NT2/D1 (cell line): ENCODE measurements around the gene COLEC12.

ENCODE experiments used
- SUZ12 ChIP-seq: IDR thresholded peaks from 2 replicates; pipeline ENCODE4 v1.6.1; 2011; ENCODE audit not compliant: insufficient read length, insufficient read depth; ENCODE audit errors: extremely low read depth
- YY1 ChIP-seq: IDR thresholded peaks from 2 replicates; pipeline ENCODE4 v1.6.1; 2011; ENCODE audit not compliant: insufficient read length, insufficient read depth
- ZNF274 ChIP-seq: IDR thresholded peaks from 2 replicates; pipeline ENCODE4 v1.6.1; 2011; ENCODE audit warnings: mild to moderate bottlenecking, low read depth, low read length

DNA sequence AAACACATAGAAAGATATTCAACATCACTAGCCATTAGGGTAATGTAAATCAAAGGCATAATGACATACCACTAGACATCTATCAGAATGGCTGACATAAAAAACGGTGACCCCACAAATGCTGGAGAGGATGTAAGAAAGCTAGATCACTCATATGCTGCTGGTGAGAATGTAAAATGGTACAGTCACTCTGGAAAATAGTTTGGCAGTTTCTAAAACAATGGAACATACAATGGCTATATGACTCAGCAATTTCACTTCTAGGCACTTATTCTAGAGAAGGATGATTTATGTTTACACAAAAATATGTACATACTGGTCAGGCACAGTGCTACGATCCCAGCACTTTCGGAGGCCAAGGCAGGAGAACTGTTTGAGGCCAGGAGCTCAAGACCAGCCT lies 87.3 kb downstream of the COLEC12 start:
- TF ChIP-seq YY1, result no peak
- TF ChIP-seq ZNF274, result no peak
- TF ChIP-seq SUZ12, result no peak
